WI38 (cell line): ENCODE measurements around the gene TMEM89.

ENCODE experiments used
- H3K4me3 ChIP-seq: 2 replicates; pipeline ENCODE4 v1.5.1; 2011; ENCODE audit warnings: low read depth, mild to moderate bottlenecking, control low read depth, low read length
- CTCF ChIP-seq: IDR thresholded peaks from 2 replicates; pipeline ENCODE4 v1.5.1; 2012; ENCODE audit warnings: low read depth, mild to moderate bottlenecking, control low read depth, low read length

TMEM89 gene

DNA sequence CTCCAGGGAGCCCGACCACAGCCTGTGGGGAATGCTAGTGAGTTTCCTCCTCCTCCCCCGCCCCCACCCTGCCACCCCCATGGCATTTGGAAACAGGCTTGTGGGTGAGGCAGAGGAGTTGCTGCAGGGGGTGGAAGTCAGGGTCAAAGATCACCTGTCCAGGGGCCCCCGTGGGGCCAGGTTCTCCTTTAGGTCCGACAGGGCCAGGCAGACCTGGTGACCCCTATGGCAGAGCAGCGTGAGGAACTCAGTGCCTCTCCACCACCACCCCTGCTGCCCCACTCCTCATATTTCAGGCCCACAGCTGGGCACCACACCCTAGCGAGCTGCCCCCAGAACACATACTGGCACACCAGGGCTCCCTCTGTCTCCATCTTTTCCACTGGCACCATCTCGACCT is 49.1 kb downstream of the TMEM89 start:
- no peak for TF ChIP-seq CTCF
- no peak overlapping the region for H3K4me3 ChIP-seq

GRCh38 chr3:48571938-48572337 is 49.6 kb downstream of the TMEM89 start:
- TF ChIP-seq CTCF = no peak
- no peak overlapping the region for H3K4me3 ChIP-seq
